IMR-90 (cell line): ENCODE results near the gene KCNQ2.

ENCODE experiments used
- BHLHE40 ChIP-seq: fragments of 150-350 bp; IDR thresholded peaks from 2 replicates; pipeline ENCODE4 v1.6.1; 2016; ENCODE audit warnings: mild to moderate bottlenecking, low read depth, low read length
- CHD1 ChIP-seq: IDR thresholded peaks from 2 replicates; pipeline ENCODE4 v1.6.1; 2012; ENCODE audit warnings: low read depth, low read length, improper control_type of control experiment
- FOS ChIP-seq: fragments of 150-350 bp; IDR thresholded peaks from 2 replicates; pipeline ENCODE4 v1.6.1; 2016; ENCODE audit warnings: low read depth, low read length
- MAZ ChIP-seq: IDR thresholded peaks from 2 replicates; pipeline ENCODE4 v1.6.1; 2012; ENCODE audit warnings: low read depth, mild to moderate bottlenecking, low read length, improper control_type of control experiment, moderate library complexity, borderline replicate concordance
- POLR2A ChIP-seq: IDR thresholded peaks from 2 replicates; pipeline ENCODE4 v1.6.1; 2012; ENCODE audit warnings: mild to moderate bottlenecking, low read depth, low read length
- RAD21 ChIP-seq: IDR thresholded peaks from 2 replicates; pipeline ENCODE4 v1.6.1; 2012; ENCODE audit warnings: low read length, improper control_type of control experiment
- RFX5 ChIP-seq: IDR thresholded peaks from 2 replicates; pipeline ENCODE4 v1.8.0; 2012; ENCODE audit warnings: low read depth, mild to moderate bottlenecking, low read length, moderate library complexity
- SMC3 ChIP-seq: fragments of 150-350 bp; IDR thresholded peaks from 2 replicates; pipeline ENCODE4 v1.6.1; 2016; ENCODE audit warnings: low read depth, mild to moderate bottlenecking, antibody characterized with exemption, low read length, moderate library complexity
- TF ChIP-seq, protein P1 (sequence below): conservative IDR thresholded peaks from 2 replicates; pipeline ENCODE4 v1.5.1; 2012; ENCODE audit warnings: mild to moderate bottlenecking, low read depth, low read length, improper control_type of control experiment
- TF ChIP-seq, protein P2 (sequence below): fragments of 150-350 bp; IDR thresholded peaks from 2 replicates; pipeline ENCODE4 v1.6.1; 2017; ENCODE audit warnings: mild to moderate bottlenecking, antibody characterized with exemption, low read length, low read depth

DNA sequence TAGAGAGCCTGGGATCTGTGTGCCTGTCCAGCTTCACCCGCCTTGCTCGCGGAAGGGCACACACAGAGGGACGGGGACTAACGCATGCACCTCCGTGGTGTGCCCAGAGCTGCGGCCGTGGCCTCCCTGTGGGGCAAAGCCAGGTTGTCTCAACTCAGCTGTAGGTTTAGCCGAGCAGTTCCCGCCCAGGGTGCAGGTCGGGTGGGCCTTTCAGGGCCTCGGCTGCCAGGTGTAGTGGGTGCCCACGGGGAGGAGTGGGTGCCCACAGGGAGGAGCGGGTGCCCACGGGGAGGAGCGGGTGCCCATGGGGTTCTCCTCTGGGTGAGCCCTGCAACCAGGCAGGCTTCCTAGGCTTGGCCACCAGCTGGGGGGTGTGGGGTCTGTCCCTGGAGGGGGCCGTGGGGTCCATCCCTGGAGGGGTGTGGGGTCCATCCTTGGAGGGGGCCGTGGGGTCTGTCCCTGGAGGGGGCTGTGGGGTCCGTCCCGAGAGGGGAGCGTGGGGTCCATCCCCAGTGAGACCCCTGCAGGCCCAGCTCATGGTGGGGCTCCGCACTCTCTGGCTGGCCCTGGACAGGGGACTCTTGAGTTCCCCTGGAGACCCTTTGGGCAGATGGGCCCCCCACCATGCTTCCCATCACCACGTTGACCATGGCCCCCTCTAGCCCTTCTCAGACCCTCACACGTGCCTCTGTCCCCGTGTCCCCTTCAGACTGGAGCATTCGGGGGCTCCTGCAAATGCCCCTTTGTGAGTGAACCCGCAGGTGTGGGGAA lies 73.5 kb downstream of the KCNQ2 start:
- TF ChIP-seq POLR2A (no peak), RFX5 (no peak), BHLHE40 (no peak), CHD1 (no peak), MAZ (no peak), FOS (no peak), SMC3 (no peak), RAD21 (no peak)
- TF ChIP-seq, protein P1, sequence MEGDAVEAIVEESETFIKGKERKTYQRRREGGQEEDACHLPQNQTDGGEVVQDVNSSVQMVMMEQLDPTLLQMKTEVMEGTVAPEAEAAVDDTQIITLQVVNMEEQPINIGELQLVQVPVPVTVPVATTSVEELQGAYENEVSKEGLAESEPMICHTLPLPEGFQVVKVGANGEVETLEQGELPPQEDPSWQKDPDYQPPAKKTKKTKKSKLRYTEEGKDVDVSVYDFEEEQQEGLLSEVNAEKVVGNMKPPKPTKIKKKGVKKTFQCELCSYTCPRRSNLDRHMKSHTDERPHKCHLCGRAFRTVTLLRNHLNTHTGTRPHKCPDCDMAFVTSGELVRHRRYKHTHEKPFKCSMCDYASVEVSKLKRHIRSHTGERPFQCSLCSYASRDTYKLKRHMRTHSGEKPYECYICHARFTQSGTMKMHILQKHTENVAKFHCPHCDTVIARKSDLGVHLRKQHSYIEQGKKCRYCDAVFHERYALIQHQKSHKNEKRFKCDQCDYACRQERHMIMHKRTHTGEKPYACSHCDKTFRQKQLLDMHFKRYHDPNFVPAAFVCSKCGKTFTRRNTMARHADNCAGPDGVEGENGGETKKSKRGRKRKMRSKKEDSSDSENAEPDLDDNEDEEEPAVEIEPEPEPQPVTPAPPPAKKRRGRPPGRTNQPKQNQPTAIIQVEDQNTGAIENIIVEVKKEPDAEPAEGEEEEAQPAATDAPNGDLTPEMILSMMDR: no peak
- TF ChIP-seq, protein P2, sequence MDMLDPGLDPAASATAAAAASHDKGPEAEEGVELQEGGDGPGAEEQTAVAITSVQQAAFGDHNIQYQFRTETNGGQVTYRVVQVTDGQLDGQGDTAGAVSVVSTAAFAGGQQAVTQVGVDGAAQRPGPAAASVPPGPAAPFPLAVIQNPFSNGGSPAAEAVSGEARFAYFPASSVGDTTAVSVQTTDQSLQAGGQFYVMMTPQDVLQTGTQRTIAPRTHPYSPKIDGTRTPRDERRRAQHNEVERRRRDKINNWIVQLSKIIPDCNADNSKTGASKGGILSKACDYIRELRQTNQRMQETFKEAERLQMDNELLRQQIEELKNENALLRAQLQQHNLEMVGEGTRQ: no peak
